Neuronal stem cell (in vitro differentiated cells): ENCODE results near the gene RPP40.
A peak's percentile ranks its signal among the peaks of the same experiment; 100 is the strongest.

ENCODE experiments used
- DNase-seq: peaks from one replicate; pipeline ENCODE4 v3.0.0-alpha.2; 2013; ENCODE audit warnings: low spot score
- H2AFZ ChIP-seq: one replicate; pipeline ENCODE4 v1.6.1; 2013; ENCODE audit warnings: mild to moderate bottlenecking, low read length, inconsistent platforms
- H2AK5ac ChIP-seq: 2 replicates; pipeline ENCODE4 v1.6.1; 2013; ENCODE audit warnings: low read depth, mild to moderate bottlenecking, inconsistent platforms, low read length, moderate library complexity, mixed read lengths
- H2BK120ac ChIP-seq: 2 replicates; pipeline ENCODE4 v1.6.1; 2013; ENCODE audit warnings: low read depth, mild to moderate bottlenecking, inconsistent platforms, low read length, moderate library complexity, mixed read lengths
- H2BK12ac ChIP-seq: one replicate; pipeline ENCODE4 v1.6.1; 2013; ENCODE audit warnings: low read length, inconsistent platforms
- H2BK15ac ChIP-seq: 2 replicates; pipeline ENCODE4 v1.6.1; 2013; ENCODE audit warnings: mild to moderate bottlenecking, low read length, inconsistent platforms, mixed read lengths
- H2BK5ac ChIP-seq: one replicate; pipeline ENCODE4 v1.6.1; 2013; ENCODE audit warnings: inconsistent platforms, mild to moderate bottlenecking, low read length, moderate library complexity
- H3K14ac ChIP-seq: one replicate; pipeline ENCODE4 v1.6.1; 2013; ENCODE audit warnings: low read length, inconsistent platforms
- H3K18ac ChIP-seq: 2 replicates; pipeline ENCODE4 v1.6.1; 2013; ENCODE audit warnings: low read length, inconsistent platforms
- H3K23ac ChIP-seq: 2 replicates; pipeline ENCODE4 v1.6.1; 2013; ENCODE audit warnings: low read depth, mild to moderate bottlenecking, mixed read lengths, low read length, inconsistent platforms; ENCODE audit not compliant: poor library complexity
- H3K27ac ChIP-seq: replicated peaks from 3 replicates; pipeline ENCODE4 v1.5.1; 2013; ENCODE audit warnings: low read length, inconsistent platforms
- H3K27me3 ChIP-seq, 3 experiments: 2 replicates each; pipeline ENCODE4 v1.6.1; 2013; ENCODE audit warnings: low read length in 3 of 3, mild to moderate bottlenecking in 2 of 3, inconsistent platforms in 1 of 3, low read depth in 1 of 3, mixed read lengths in 1 of 3, moderate library complexity in 1 of 3; ENCODE audit not compliant: control insufficient read depth in 3 of 3, insufficient read depth in 3 of 3
- H3K36me3 ChIP-seq, 2 donors: replicated peaks in 1 of 2; 2 replicates each; pipeline ENCODE4 v1.6.1; 2013; ENCODE audit warnings: low read length in 2 of 2; ENCODE audit not compliant: control insufficient read depth in 2 of 2, insufficient read depth in 2 of 2
- H3K4ac ChIP-seq: 2 replicates; pipeline ENCODE4 v1.6.1; 2013; ENCODE audit warnings: inconsistent platforms, mild to moderate bottlenecking, low read length, moderate library complexity
- H3K4me1 ChIP-seq, 2 donors: 1 replicate in 1 of 2; 2 replicates in 1 of 2; pipeline ENCODE4 v1.6.1; 2013; ENCODE audit warnings: low read length in 2 of 2, low read depth in 1 of 2; ENCODE audit not compliant: control insufficient read depth in 2 of 2, insufficient read depth in 1 of 2
- H3K4me2 ChIP-seq: one replicate; pipeline ENCODE4 v1.6.1; 2013; ENCODE audit warnings: mild to moderate bottlenecking, low read length, inconsistent platforms; ENCODE audit not compliant: insufficient read depth, poor library complexity, severe bottlenecking
- H3K4me3 ChIP-seq, 2 donors: 2 replicates each; pipeline ENCODE4 v1.5.1; 2013; ENCODE audit warnings: low read length in 2 of 2, mild to moderate bottlenecking in 2 of 2, inconsistent platforms in 1 of 2, moderate library complexity in 1 of 2
- H3K79me1 ChIP-seq: one replicate; pipeline ENCODE4 v1.6.1; 2013; ENCODE audit warnings: low read depth, mild to moderate bottlenecking, inconsistent platforms, low read length, moderate library complexity
- H3K9ac ChIP-seq: one replicate; pipeline ENCODE4 v1.6.1; 2013; ENCODE audit warnings: mild to moderate bottlenecking, low read depth, low read length, inconsistent platforms; ENCODE audit not compliant: poor library complexity
- H3K9me3 ChIP-seq, 2 donors: replicated peaks in 1 of 2; 2 replicates each; pipeline versions ENCODE3 to v1.6.1; 2013; ENCODE audit warnings: low read length in 2 of 2, mild to moderate bottlenecking in 2 of 2, inconsistent platforms in 1 of 2, low read depth in 1 of 2, mixed read lengths in 1 of 2, moderate library complexity in 1 of 2; ENCODE audit not compliant: control insufficient read depth in 2 of 2, insufficient read depth in 1 of 2
- H4K8ac ChIP-seq: one replicate; pipeline ENCODE4 v1.6.1; 2013; ENCODE audit warnings: low read depth, mild to moderate bottlenecking, inconsistent platforms, low read length, moderate library complexity
- H4K91ac ChIP-seq: one replicate; pipeline ENCODE4 v1.6.1; 2013; ENCODE audit warnings: low read length, low read depth, mild to moderate bottlenecking, inconsistent platforms; ENCODE audit not compliant: poor library complexity
- WGBS, 2 donors: extraction: QIAGEN DNeasy Blood & Tissue Kit; methylation state at CpG; one replicate each; pipeline ENCODE4 v1.1.7; 2013; ENCODE audit warnings: missing lambda C conversion rate in 2 of 2, mixed read lengths in 1 of 2; ENCODE audit not compliant: insufficient read length in 2 of 2, insufficient replicate concordance in 1 of 2; ENCODE audit errors: extremely low coverage in 2 of 2; 5-methylcytosine and 5-hydroxymethylcytosine counted together

RPP40 gene

GRCh38 chr6:4961322-4962168 lies 42.3 kb downstream of the RPP40 start:
- H3K23ac ChIP-seq = no peak overlapping the region
- DNase-seq = no peak
- H2AFZ ChIP-seq = no peak overlapping the region
- no peak overlapping the region for H2BK15ac ChIP-seq
- H4K8ac ChIP-seq = no peak overlapping the region
- H3K27me3 ChIP-seq = peaks cover 0 to 2% (median 0%) of the 10 kb centered on the region in 3 experiments
- no peak overlapping the region for H3K14ac ChIP-seq
- no peak overlapping the region for H2BK5ac ChIP-seq
- no peak overlapping the region for H2BK120ac ChIP-seq
- H3K4me1 ChIP-seq = peaks cover 0 to 7% of the 10 kb centered on the region in 2 donors
- peaks cover 0 to 3% of the 10 kb centered on the region in 2 donors for H3K9me3 ChIP-seq
- no peak overlapping the region for H3K18ac ChIP-seq
- no peak overlapping the region for H2AK5ac ChIP-seq
- H3K27ac ChIP-seq = no peak overlapping the region
- H3K4me3 ChIP-seq = no peak overlapping the region
- WGBS, 2 donors = no CpG with 5 or more reads among the region's 10 CpGs
- no peak overlapping the region for H3K9ac ChIP-seq
- no peak overlapping the region for H2BK12ac ChIP-seq
- no peaks in the 10 kb centered on the region for H3K36me3 ChIP-seq
- H4K91ac ChIP-seq = no peak overlapping the region
- H3K79me1 ChIP-seq = no peaks in the 10 kb centered on the region
- no peak overlapping the region for H3K4ac ChIP-seq
- no peak overlapping the region for H3K4me2 ChIP-seq

GRCh38 chr6:4958624-4959023 lies 45.2 kb downstream of the RPP40 start:
- no peak overlapping the region for H3K4me2 ChIP-seq
- H3K18ac ChIP-seq = no peak overlapping the region
- no peak overlapping the region for H3K14ac ChIP-seq
- no peak overlapping the region for H3K23ac ChIP-seq
- H2AFZ ChIP-seq = no peak overlapping the region
- H3K27ac ChIP-seq = no peak overlapping the region
- no peak for DNase-seq
- H3K27me3 ChIP-seq = peaks cover 0 to 2% (median 0%) of the 10 kb centered on the region in 3 experiments
- no peak overlapping the region for H3K4ac ChIP-seq
- H4K91ac ChIP-seq = no peak overlapping the region
- WGBS, 2 donors = no CpG with 5 or more reads among the region's 3 CpGs
- H2AK5ac ChIP-seq = no peak overlapping the region
- no peak overlapping the region for H2BK15ac ChIP-seq
- peaks cover 5 to 26% of the 10 kb centered on the region in 2 donors for H3K36me3 ChIP-seq
- H2BK5ac ChIP-seq = no peak overlapping the region
- H2BK120ac ChIP-seq = no peak overlapping the region
- H4K8ac ChIP-seq = no peak overlapping the region
- no peaks in the 10 kb centered on the region for H3K79me1 ChIP-seq
- H3K9ac ChIP-seq = no peak overlapping the region
- no peak overlapping the region for H2BK12ac ChIP-seq
- peaks cover 0 to 3% of the 10 kb centered on the region in 2 donors for H3K9me3 ChIP-seq
- H3K4me3 ChIP-seq = no peak overlapping the region
- peaks cover 0 to 2% of the 10 kb centered on the region in 2 donors for H3K4me1 ChIP-seq

DNA sequence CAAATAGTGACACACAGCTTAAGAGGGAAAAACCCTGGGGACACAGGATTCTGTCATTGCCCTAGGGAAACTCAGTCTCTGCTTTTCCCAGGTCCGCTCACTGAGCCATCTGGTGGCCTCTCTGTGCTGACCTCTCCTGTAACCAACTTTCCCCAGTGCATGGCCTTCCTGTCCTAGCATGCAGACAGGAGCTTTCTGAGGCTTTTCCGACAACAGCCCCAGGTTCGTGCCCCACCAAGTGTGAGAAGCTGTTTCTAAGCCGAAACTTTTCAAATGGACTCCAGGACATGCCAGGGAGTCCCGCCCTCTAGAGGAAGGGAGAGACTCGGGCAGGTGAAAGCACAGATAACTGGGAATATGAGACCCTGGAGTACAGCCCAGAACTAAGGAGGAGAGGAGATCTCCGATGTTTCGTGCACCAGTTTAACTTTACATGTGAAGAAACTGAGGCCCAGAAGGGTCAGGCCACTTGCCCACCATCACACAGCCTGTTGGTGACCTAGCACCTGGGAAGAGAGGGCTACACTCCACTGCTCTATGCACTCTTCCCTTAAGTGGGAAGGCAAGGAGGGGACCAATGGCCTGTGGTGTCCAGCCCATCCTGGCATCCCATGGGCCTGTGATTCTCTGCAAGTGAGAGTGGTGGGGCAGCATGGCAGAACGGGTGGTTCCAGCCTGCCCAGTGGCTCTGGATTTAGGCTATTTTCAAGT lies 46.2 kb downstream of the RPP40 start:
- H3K4me1 ChIP-seq = peaks cover 0 to 2% of the 10 kb centered on the region in 2 donors
- no peak for DNase-seq
- no peak overlapping the region for H3K4me2 ChIP-seq
- peaks cover 0 to 3% of the 10 kb centered on the region in 2 donors for H3K9me3 ChIP-seq
- H3K27me3 ChIP-seq = peaks cover 0 to 2% (median 0%) of the 10 kb centered on the region in 3 experiments
- H3K27ac ChIP-seq = no peak overlapping the region
- no peaks in the 10 kb centered on the region for H3K79me1 ChIP-seq
- no CpG with 5 or more reads among the region's 9 CpGs for WGBS, 2 donors
- H3K9ac ChIP-seq = no peak overlapping the region
- no peak overlapping the region for H2BK12ac ChIP-seq
- peaks cover 6 to 32% of the 10 kb centered on the region in 2 donors for H3K36me3 ChIP-seq
- H4K8ac ChIP-seq = no peak overlapping the region
- H3K23ac ChIP-seq = peak overlapping the region; percentile 56
- H3K18ac ChIP-seq = no peak overlapping the region
- H2BK120ac ChIP-seq = no peak overlapping the region
- H2AFZ ChIP-seq = no peak overlapping the region
- H2AK5ac ChIP-seq = no peak overlapping the region
- H3K14ac ChIP-seq = no peak overlapping the region
- H3K4ac ChIP-seq = no peak overlapping the region
- H4K91ac ChIP-seq = no peak overlapping the region
- H2BK15ac ChIP-seq = no peak overlapping the region
- no peak overlapping the region for H3K4me3 ChIP-seq
- H2BK5ac ChIP-seq = no peak overlapping the region

DNA sequence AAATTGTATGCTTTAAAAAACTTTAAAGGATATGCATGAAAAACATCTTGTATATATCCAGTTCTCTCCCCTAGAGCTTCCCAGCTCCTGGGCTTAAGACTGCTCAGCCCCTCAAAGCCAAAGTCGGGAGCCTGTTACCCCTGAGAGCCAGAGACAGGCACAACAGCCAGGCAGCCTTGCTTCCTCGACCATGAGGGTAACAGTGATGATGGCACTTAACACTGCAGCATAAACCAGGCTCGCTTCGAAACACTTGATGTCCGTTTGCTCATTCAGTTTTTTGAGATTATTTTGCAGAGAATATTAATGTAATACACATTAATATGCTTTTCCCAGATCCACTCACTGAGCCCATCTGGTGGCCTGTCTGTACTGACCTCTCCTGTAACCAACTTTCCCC lies 47.2 kb downstream of the RPP40 start:
- Histone ChIP-seq H3K4me2 (no peak overlapping the region), H4K91ac (no peak overlapping the region), H3K4me1 (peaks cover 0 to 2% of the 10 kb centered on the region in 2 donors), H2BK120ac (no peak overlapping the region), H2AFZ (no peak overlapping the region), H3K4ac (no peak overlapping the region), H3K18ac (no peak overlapping the region), H2BK5ac (no peak overlapping the region), H2AK5ac (no peak overlapping the region), H2BK15ac (no peak overlapping the region), H3K4me3 (no peak overlapping the region), H3K79me1 (no peaks in the 10 kb centered on the region), H2BK12ac (no peak overlapping the region), H3K9ac (no peak overlapping the region), H3K9me3 (peaks cover 0 to 3% of the 10 kb centered on the region in 2 donors), H3K27ac (no peak overlapping the region), H4K8ac (no peak overlapping the region), H3K27me3 (peaks cover 0 to 2% (median 0%) of the 10 kb centered on the region in 3 experiments), H3K36me3 (peaks cover 12 to 40% of the 10 kb centered on the region in 2 donors), H3K23ac (no peak overlapping the region), H3K14ac (no peak overlapping the region)
- no CpG with 5 or more reads among the region's 5 CpGs for WGBS, 2 donors
- DNase-seq = no peak
